GM20431 (cell line): Measurements from ENCODE around the gene SLC16A5.
"Not testable (repeated sequence)": the region's sequence is repeated elsewhere in the genome, so short reads cannot be mapped to it uniquely, and the experiment has no call there.

ENCODE experiments used
- in situ Hi-C: fragments of 300-500 bp; cut with MseI, MboI; formaldehyde crosslinking; loops from one replicate; pipeline ENCODE4 v1.15.0; 2020; ENCODE audit warnings: low sequenced_read_pairs; ENCODE audit not compliant: unreplicated experiment

The SLC16A5 gene

DNA sequence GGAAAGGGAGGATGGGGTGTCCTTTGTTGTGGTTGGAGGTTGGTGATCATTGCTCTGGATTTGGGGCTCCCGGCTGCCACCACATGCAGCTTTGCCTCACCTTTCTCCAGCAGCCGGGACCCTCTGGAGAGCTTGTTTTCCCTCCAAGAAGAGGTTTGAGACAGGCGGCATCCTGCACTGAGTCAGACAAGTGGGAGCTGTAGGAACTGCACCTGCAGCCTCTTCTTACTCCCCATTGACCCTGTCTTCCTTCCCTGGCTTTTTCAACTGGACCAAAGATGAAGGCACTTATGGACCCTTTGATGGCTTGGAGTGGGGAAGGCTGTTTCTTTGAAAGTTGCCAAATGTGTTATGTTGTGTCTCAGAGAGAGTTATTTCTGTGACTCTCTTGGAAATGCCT is 24.1 kb upstream of the SLC16A5 start:
- in situ Hi-C loops = no loop called here

- in situ Hi-C loops = no loop called here
These were observed 23.7 kb upstream of the SLC16A5 start for GRCh38 chr17:75064040-75064439.

DNA sequence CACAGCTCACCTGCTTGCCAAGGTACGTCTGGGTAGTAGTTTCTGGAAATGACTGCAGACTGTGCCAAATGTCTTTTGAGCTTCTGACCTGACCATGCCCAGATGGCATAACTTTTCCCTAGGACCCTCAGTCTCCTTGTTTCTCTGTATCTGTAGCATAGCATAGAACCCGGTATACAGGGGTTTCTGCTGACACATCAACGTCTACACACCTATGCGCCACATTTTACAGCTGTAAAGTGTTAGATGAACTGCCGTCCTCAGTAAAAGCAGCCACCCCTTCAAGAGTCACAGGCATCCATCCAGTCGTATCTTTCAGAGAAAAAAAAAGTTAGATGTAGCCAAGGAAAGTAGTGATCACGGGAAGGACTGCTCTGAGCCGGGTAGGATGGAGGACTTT is 23.3 kb upstream of the SLC16A5 start:
- in situ Hi-C loops = no loop called here

GRCh38 chr17:75064867-75065561 is 22.7 kb upstream of the SLC16A5 start:
- in situ Hi-C loops = no loop called here

DNA sequence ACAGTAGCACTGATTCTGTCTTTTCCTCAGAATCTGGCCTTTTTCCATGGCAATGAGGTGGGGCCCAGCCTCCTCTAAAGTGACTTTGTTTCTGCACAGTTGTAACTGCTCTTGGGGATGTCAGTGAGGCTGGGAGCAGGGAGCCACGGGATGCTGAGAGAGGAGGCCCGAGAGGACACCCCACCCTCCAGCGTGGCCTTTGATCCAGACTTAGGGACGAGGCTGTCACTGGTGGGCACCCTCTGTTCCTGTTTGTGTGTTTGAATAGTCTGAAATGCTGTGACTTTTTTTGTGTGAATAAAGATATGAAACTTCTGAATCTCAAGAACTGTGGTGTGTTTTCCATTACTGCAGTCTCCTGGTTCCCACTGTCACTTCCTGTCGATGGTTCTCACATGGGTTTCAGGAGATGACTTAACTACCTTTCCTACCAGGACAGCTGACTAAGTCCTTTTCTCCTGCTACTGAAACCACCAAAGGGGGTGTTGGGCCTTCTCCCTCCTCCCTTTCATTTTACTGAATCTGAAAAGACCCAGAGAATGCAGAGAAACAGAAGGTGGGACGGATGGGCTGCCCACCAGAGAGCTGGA is 22.1 kb upstream of the SLC16A5 start:
- in situ Hi-C loops = no loop called here

DNA sequence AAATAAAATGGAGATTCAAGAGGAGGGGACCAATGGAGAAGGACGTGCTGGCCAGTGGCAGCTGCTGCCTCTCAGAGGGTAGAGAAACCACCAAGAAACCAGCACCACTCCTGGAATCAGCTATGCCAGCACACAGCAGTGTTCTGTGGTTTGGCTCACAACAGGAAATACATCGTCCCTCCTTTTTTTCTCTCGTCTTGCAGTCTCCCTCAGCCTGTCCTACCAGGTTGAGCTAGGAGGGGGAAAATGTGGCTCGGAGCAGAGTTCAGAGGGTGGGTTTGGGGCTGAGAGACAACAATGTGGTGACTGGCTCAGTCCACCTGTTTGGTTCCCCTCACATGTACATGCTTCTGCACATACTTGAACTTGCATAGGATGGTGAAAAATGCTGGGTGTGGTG is 19.9 kb upstream of the SLC16A5 start:
- in situ Hi-C loops = no loop called here

GRCh38 chr17:75068750-75069149 is 19.0 kb upstream of the SLC16A5 start:
- in situ Hi-C loops = no loop called here

GRCh38 chr17:75069783-75070182 is 18.0 kb upstream of the SLC16A5 start:
- in situ Hi-C loops = no loop called here

DNA sequence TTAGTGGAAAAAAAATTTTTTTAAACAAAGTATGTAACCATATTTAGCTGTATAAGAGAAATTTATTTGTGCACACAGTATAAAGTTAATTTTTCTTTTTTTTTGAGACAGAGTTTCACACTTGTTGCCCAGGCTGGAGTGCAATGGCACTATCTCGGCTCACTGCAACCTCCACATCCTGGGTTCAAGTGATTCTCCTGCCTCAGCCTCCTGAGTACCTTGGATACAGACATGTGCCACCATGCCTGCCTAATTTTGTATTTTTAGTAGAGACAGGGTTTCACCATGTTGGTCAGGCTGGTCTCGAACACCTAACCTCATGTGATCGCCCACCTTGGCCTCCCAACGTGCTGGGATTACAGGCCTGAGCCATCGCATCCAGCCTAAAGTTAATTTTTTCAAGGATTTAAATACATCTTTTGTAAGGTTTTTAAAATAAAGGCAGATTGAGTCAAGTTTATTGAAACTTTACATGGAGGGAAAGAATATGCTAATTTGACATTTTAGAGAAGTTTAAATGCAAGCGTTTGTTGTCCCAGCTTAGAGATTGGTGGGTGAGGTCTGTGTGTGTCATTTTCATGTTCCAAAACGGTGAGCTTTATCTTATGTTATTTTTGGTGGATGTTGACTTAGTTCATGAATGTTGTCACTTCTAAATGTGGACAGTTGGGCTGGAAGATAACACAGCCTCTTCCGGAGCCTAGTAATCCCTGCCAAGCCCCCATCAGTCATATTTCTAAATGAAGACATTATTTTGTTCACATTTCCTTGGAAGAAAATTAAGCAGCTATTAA is 16.1 kb upstream of the SLC16A5 start:
- in situ Hi-C loops = not testable (repeated sequence)

GRCh38 chr17:75072909-75073308 is 14.8 kb upstream of the SLC16A5 start:
- in situ Hi-C loops = not testable (repeated sequence)

- in situ Hi-C loops = no loop called here
These were observed 14.1 kb upstream of the SLC16A5 start for GRCh38 chr17:75073618-75074047.

DNA sequence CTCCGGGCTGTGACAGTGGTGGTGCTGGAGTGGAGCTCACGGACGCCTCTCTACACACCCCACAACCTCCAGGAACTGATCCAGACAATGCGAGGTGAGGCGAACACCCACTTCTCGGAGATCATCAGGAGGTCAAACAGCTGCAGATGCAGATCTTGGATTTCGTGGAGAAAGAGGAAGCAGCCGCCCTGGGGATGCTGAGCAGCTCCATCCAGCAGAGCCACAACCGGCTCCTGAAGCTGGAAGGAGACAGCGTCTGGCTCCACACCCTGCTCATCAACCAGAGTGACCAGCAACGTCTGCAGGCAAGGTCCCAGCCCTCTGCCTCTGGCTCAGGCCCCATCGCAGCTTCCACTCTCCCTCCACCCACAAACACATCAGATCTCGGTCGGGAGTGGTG is 13.2 kb upstream of the SLC16A5 start:
- in situ Hi-C loops = no loop called here

DNA sequence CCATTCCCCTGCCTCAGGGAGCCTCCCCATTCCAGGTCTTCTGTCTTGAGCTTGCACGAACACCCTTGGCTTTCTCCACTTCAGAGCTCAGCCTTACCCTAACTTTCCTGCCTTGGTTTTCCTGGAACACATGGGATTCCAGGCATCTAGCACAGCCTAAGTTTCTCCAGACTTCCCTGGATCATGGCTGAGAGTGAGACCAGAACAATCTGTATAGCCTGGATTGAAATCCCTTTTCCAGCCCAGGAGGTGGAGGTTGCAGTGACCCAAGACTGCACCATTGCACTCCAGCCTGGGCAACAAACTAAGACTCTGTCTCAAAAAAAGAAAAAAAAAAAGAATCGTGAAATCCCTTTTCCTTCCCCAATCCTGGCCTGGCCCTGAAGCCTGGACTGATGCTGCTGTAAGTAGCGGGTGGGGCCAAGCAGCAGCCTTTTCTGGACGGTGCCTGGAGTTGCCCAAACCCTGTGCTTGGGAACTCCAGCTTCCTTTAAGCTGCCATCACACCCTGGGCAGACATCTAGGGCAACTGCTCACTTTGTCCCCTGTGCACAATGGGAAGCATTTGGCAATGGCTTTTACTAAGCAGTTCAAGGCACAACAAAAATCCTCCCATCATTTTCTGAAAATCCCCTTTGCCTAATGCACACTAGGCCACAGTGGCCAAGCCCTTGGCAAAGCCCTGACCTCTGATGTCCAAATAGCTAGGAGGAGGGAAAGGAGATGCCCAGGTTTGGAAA is 12.0 kb upstream of the SLC16A5 start:
- in situ Hi-C loops = no loop called here

DNA sequence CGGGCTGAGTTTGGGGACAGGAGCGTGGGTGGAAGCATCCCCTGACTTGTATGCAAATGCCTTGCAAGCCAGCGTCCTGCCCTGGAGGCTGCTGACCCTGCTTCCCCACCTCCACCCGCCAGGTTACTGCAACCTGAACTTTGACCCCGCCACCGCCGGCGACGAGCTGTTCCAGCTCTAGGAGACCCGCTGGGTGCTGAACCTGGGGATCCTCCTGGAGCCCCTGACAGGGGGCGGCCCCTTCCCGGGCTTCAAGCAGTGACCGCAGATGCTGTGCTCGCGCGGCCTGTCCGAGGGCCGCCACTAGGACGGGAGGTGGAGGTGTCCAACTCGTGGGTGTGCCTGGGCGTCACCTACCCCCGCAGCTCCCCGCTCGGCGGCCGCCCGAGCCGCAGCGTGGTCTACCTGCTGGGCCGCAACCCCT is 10.7 kb upstream of the SLC16A5 start:
- in situ Hi-C loops = no loop called here

DNA sequence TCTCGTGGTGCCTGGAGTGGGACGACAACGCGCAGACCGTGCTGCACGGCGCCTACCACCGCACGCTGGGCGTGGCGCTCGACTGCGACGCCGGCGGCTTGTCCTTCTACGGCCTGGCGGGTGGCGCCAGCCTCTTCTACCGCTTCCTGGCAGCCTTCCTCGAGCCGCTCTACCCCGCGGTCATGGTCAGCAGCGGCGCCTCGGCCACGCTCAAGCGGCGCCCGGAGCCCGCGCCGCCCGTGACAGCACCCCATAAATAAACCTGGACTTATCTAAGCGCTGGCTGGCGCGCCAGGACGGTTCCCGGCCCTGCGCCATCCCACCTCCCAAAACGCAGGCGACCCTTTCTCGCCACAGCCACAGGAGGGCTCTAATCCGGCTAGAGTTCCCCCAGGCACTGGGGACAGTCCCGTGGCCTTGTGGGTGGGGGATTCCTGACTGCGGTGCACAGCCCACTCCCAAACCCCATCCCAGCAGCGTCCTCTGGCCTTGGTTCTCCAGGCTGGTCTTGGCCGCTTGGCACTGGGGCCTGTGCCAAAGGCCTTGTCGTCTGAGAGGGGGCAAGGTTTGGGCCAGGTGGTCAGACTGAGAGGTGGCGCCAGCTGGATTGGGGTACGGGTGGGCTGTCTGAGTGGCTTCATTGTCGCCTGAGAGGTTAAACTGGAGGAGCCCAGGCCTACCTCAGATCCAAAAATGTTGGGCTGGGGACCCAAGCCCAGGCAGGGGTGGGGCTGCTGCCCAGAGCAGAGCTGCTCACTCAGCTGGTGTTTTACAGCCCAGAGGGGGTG is 10.1 kb upstream of the SLC16A5 start:
- in situ Hi-C loops = no loop called here

DNA sequence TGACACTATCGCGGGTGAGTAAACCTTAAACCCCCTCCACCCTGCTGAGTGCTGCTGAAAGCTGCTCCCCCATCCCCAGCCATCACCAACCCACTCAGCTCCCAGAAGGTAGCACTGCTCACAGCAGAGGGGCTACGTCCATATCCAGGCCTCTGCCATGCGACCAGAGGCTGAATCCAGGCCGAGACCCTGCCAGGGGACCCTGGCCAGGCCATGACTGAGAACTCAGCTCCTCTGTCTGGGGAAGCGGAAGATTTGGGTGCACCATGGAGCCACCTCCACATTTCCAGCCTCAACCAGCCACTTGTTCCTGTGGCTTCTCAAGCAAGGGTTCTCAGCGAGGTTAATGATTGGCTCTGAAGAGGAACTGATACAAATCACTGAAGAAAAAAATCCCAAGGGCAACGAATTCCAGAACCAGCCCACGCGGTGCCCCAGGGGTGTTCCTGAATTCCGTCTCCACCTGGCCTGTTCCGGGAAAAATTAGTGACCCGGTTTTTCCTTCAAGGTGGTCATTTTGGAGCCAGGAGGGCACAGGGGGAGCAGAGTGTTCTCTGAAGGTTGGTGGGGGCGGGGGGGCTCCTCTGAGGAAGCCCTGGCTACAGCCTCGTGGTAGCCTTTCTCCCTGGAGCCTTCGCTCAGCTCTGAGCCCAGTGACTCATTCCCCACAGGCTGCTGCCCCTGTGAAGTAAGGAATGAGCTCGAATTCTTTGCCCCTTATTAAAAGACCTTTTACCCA is 9.3 kb upstream of the SLC16A5 start:
- in situ Hi-C loops = no loop called here

DNA sequence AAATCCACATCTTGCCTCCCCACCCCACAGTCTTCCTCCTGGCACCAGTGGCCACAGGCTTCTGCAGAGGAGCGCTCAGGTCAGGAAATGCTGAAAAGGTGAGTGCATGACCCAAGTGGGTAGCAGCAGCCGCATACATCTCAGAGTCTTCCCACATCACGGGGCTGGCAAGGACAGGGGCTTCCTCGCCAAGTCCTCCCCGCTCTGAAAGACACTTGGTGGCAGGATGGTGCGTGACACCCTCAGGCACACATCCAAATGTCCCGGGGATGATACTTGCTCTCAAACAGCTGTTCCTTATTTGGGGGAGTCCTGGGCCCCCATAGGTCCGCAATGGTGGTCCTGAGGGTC is 8.8 kb upstream of the SLC16A5 start:
- in situ Hi-C loops = no loop called here

GRCh38 chr17:75081611-75082540 is 5.9 kb upstream of the SLC16A5 start:
- in situ Hi-C loops = no loop called here
